ENCODE data around the gene SF1. TPM values are rescaled to one million over a fixed set of nuclear protein-coding genes. Genes with fewer than 3 reads are reported as not detected.
"Not testable (repeated sequence)": the region's sequence is repeated elsewhere in the genome, so short reads cannot be mapped to it uniquely, and the experiment has no call there.

SF1 gene
- total and polyA plus RNA-seq, 2 experiments from 2014 or later: 62.2 to 81.6 TPM

DNA sequence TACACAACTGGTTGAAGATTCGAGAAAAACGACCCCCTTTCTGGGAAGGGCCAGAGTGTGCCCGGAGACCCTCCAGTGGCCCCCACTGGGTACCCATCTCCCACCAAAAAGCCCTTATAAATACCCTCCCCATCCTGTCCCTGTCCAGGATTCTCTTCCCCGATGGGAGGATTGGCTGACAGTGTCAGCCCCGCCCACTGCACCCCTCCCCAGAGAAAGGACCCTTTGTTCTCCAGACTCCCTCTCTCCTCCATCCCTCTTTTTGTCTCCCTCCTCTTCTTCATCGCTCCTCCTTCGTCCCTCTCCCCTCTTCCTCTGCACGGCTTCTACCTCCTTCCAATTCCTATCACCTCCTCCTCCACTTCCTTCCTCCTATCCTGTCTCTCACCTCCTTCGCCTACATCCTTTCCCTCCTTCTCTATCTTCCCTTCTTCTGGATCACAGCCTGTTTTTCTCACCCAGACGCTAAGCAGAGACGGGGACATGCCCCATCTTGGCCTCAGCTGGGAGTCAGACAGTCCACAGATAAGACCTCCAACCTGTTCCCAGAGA, 45.3 kb upstream of the SF1 start:
- no peak for DNase-seq
- WGBS, 2 experiments (ENCODE audit: low coverage in 1 of 2, low lambda C conversion rate in 2 of 2, missing lambda C conversion rate in 2 of 2): 50 to 53% methylated on average over 9 to 11 of the region's 11 CpGs
- H3K27me3 ChIP-seq (replicated peaks; ENCODE audit: insufficient read depth): no peaks in the 10 kb centered on the region
- H2AFZ ChIP-seq: no peak overlapping the region
- in situ Hi-C loops (cut with MboI): no loop called here
- H3K9me3 ChIP-seq (ENCODE audit: low read depth): no peaks in the 10 kb centered on the region
- no peaks in the 10 kb centered on the region for H3K4me1 ChIP-seq (ENCODE audit: insufficient read depth)
- TF ChIP-seq EZH2 (IDR thresholded peaks at IDR 0.05; ENCODE audit: insufficient read depth, poor library complexity, severe bottlenecking): no peak
- no peak for TF ChIP-seq EZH2phosphoT487 (IDR thresholded peaks at IDR 0.05; ENCODE audit: insufficient read depth, low read depth)
- H3K79me2 ChIP-seq (ENCODE audit: insufficient read depth): no peaks in the 10 kb centered on the region
- H3K4me3 ChIP-seq: no peak overlapping the region
- no peaks in the 10 kb centered on the region for H4K20me1 ChIP-seq (ENCODE audit: insufficient read depth)
- H3K9ac ChIP-seq: no peak overlapping the region
- H3K27ac ChIP-seq: no peak overlapping the region
- H3K4me2 ChIP-seq (ENCODE audit: unreplicated experiment): no peak overlapping the region
- H3K9me2 ChIP-seq (ENCODE audit: insufficient read depth): no peaks in the 10 kb centered on the region
- H3F3A ChIP-seq (ENCODE audit: insufficient read depth): no peaks in the 10 kb centered on the region
- H3K36me3 ChIP-seq (ENCODE audit: low read depth): no peaks in the 10 kb centered on the region

GRCh38 chr11:64817476-64817875, 39.1 kb upstream of the SF1 start:
- no peak overlapping the region for H3K4me2 ChIP-seq (ENCODE audit: unreplicated experiment)
- H3K4me1 ChIP-seq (ENCODE audit: insufficient read depth): no peaks in the 10 kb centered on the region
- 87 to 89% methylated on average over 3 of the region's 3 CpGs for WGBS, 2 experiments (ENCODE audit: low coverage in 1 of 2, low lambda C conversion rate in 2 of 2, missing lambda C conversion rate in 2 of 2)
- no peaks in the 10 kb centered on the region for H3K36me3 ChIP-seq (ENCODE audit: low read depth)
- H3K9ac ChIP-seq: no peak overlapping the region
- H3F3A ChIP-seq (ENCODE audit: insufficient read depth): no peaks in the 10 kb centered on the region
- no peaks in the 10 kb centered on the region for H3K79me2 ChIP-seq (ENCODE audit: insufficient read depth)
- no peak overlapping the region for H2AFZ ChIP-seq
- H3K27me3 ChIP-seq (replicated peaks; ENCODE audit: insufficient read depth): no peaks in the 10 kb centered on the region
- DNase-seq: no peak
- TF ChIP-seq EZH2 (IDR thresholded peaks at IDR 0.05; ENCODE audit: insufficient read depth, poor library complexity, severe bottlenecking) (no peak), EZH2phosphoT487 (IDR thresholded peaks at IDR 0.05; ENCODE audit: insufficient read depth, low read depth) (no peak)
- H4K20me1 ChIP-seq (ENCODE audit: insufficient read depth): no peaks in the 10 kb centered on the region
- no peaks in the 10 kb centered on the region for H3K9me2 ChIP-seq (ENCODE audit: insufficient read depth)
- H3K4me3 ChIP-seq: no peak overlapping the region
- in situ Hi-C loops (cut with MboI): no loop called here
- H3K9me3 ChIP-seq (ENCODE audit: low read depth): no peaks in the 10 kb centered on the region
- H3K27ac ChIP-seq: no peak overlapping the region

GRCh38 chr11:64815433-64815832, 37.1 kb upstream of the SF1 start:
- H3K9me3 ChIP-seq (ENCODE audit: low read depth); H4K20me1 ChIP-seq (ENCODE audit: insufficient read depth); H3K27ac ChIP-seq; H3K9ac ChIP-seq; H2AFZ ChIP-seq; H3K36me3 ChIP-seq (ENCODE audit: low read depth); DNase-seq; H3K4me2 ChIP-seq (ENCODE audit: unreplicated experiment); H3K4me1 ChIP-seq (ENCODE audit: insufficient read depth); H3F3A ChIP-seq (ENCODE audit: insufficient read depth); H3K79me2 ChIP-seq (ENCODE audit: insufficient read depth); in situ Hi-C loops (cut with MboI); H3K27me3 ChIP-seq (replicated peaks; ENCODE audit: insufficient read depth); H3K4me3 ChIP-seq; H3K9me2 ChIP-seq (ENCODE audit: insufficient read depth): not testable (repeated sequence)
- WGBS, 2 experiments (ENCODE audit: low coverage in 1 of 2, low lambda C conversion rate in 2 of 2, missing lambda C conversion rate in 2 of 2): 79 to 89% methylated on average over 5 of the region's 5 CpGs

- H3K27me3 ChIP-seq (replicated peaks; ENCODE audit: insufficient read depth): no peaks in the 10 kb centered on the region
- no peak overlapping the region for H2AFZ ChIP-seq
- TF ChIP-seq EZH2phosphoT487 (IDR thresholded peaks at IDR 0.05; ENCODE audit: insufficient read depth, low read depth): no peak
- TF ChIP-seq EZH2 (IDR thresholded peaks at IDR 0.05; ENCODE audit: insufficient read depth, poor library complexity, severe bottlenecking): no peak
- H3K9ac ChIP-seq: no peak overlapping the region
- WGBS, 2 experiments (ENCODE audit: low coverage in 1 of 2, low lambda C conversion rate in 2 of 2, missing lambda C conversion rate in 2 of 2): 32 to 33% methylated on average over 7 of the region's 7 CpGs
- H3K9me2 ChIP-seq (ENCODE audit: insufficient read depth): no peaks in the 10 kb centered on the region
- H3K4me1 ChIP-seq (ENCODE audit: insufficient read depth): no peaks in the 10 kb centered on the region
- no peak overlapping the region for H3K4me2 ChIP-seq (ENCODE audit: unreplicated experiment)
- H3K79me2 ChIP-seq (ENCODE audit: insufficient read depth): peaks cover 6% of the 10 kb centered on the region
- no peaks in the 10 kb centered on the region for H3K9me3 ChIP-seq (ENCODE audit: low read depth)
- H3K4me3 ChIP-seq: no peak overlapping the region
- H3K36me3 ChIP-seq (ENCODE audit: low read depth): no peaks in the 10 kb centered on the region
- no peaks in the 10 kb centered on the region for H3F3A ChIP-seq (ENCODE audit: insufficient read depth)
- H4K20me1 ChIP-seq (ENCODE audit: insufficient read depth): no peaks in the 10 kb centered on the region
- no peak for DNase-seq
- in situ Hi-C loops (cut with MboI): no loop called here
- no peak overlapping the region for H3K27ac ChIP-seq
Measured at GRCh38 chr11:64814712-64815187, 36.4 kb upstream of the SF1 start.

DNA sequence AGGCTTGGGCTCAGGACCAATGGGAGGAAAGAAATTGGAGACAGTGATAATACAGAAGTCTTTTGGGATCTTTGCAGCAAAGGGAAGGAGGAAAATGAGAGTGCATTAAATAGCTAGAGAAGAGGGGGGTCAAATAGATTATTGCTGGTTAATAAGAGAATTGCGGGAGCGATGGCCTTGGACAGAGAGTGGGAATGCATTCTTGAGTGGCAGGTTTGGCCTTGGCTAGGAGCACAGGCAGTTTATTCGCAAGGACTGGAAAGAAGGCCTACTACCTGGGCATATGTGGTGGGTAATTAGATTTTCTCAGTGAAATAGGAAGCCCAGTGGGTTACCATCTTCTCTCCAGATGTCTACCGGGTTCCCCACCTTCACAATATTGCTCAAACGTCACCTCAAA, 35.5 kb upstream of the SF1 start:
- Histone ChIP-seq H3K4me3 (no peak overlapping the region), H3K36me3 (ENCODE audit: low read depth) (no peaks in the 10 kb centered on the region), H3K27me3 (replicated peaks; ENCODE audit: insufficient read depth) (no peaks in the 10 kb centered on the region), H3K4me1 (ENCODE audit: insufficient read depth) (peaks cover 7% of the 10 kb centered on the region; the same call in 1 of the 2 replicates), H3K79me2 (ENCODE audit: insufficient read depth) (peaks cover 14% of the 10 kb centered on the region), H3K4me2 (ENCODE audit: unreplicated experiment) (no peak overlapping the region), H4K20me1 (ENCODE audit: insufficient read depth) (no peaks in the 10 kb centered on the region), H3K9me3 (ENCODE audit: low read depth) (no peaks in the 10 kb centered on the region), H3K27ac (no peak overlapping the region), H2AFZ (no peak overlapping the region), H3K9ac (no peak overlapping the region), H3K9me2 (ENCODE audit: insufficient read depth) (no peaks in the 10 kb centered on the region), H3F3A (ENCODE audit: insufficient read depth) (no peaks in the 10 kb centered on the region)
- no peak for DNase-seq
- WGBS, 2 experiments (ENCODE audit: low coverage in 1 of 2, low lambda C conversion rate in 2 of 2, missing lambda C conversion rate in 2 of 2): 78 to 80% methylated on average over 5 of the region's 5 CpGs
- in situ Hi-C loops (cut with MboI): no loop called here
- no peak for TF ChIP-seq EZH2phosphoT487 (IDR thresholded peaks at IDR 0.05; ENCODE audit: insufficient read depth, low read depth)
- no peak for TF ChIP-seq EZH2 (IDR thresholded peaks at IDR 0.05; ENCODE audit: insufficient read depth, poor library complexity, severe bottlenecking)
